HS-27A (cell line): ENCODE data around the gene PES1.
"Not testable (repeated sequence)": the region's sequence is repeated elsewhere in the genome, so short reads cannot be mapped to it uniquely, and the experiment has no call there.

ENCODE experiments used
- DNase-seq: peaks from one replicate; pipeline ENCODE4 v3.0.0-alpha.2; 2012; ENCODE audit warnings: low read depth, missing footprints

PES1 gene

DNA sequence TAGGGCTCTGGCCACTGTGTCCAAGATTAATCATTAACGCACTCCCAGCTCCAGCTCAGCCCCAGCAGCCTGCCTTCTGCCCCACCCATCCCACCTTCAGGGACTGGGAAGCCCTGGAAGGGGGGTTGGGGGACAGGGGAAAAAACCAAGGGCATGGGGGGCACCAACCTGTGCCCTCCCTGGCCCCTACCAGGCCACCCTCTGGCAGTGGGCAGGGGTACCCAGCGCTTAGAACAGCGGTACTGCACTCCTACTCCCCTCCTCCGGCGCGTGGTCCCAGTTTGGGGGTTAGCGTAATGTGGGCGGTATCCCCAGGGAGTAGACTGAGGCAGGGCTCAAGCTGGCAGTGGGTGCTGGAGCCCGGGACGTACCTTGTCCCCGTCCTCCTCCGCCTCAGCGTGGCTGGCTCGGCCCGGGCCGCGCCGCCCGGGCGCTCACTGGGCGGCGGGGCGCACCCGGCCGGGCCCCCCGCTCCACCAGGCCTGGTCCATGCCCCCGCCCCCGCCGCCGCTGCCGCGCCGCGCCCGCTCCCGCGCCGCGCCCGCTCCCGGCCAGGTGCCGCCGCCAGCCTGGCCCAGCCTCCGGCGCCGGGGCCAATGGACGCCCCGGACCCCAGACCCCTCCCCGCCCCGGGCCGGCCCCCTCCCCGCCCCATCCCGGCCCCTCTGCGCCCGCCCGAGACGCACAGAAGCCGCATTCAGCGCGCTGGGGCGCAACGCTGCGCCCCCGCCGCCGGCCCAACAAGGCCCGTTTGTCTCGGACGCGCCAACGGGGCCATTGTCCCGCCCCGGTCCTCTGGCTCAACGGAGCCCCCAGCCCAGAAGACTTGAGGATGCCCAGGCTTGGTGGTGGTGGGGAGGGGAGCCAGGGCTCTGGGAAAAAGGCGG, 17.4 kb downstream of the PES1 start, which contains the start of gene GAL3ST1:
GAL3ST1 (minus strand) TSS at position 571 of the 887 bp plus-strand sequence. CDS start 17,273 bp downstream, outside the sequence.
- DNase-seq, result no peak

GRCh38 chr22:30573594-30574094, 18.1 kb downstream of the PES1 start:
- DNase-seq, result no peak

GRCh38 chr22:30572840-30573593, 18.7 kb downstream of the PES1 start:
- no peak for DNase-seq

GRCh38 chr22:30572210-30572609, 19.5 kb downstream of the PES1 start:
- DNase-seq, result no peak

DNA sequence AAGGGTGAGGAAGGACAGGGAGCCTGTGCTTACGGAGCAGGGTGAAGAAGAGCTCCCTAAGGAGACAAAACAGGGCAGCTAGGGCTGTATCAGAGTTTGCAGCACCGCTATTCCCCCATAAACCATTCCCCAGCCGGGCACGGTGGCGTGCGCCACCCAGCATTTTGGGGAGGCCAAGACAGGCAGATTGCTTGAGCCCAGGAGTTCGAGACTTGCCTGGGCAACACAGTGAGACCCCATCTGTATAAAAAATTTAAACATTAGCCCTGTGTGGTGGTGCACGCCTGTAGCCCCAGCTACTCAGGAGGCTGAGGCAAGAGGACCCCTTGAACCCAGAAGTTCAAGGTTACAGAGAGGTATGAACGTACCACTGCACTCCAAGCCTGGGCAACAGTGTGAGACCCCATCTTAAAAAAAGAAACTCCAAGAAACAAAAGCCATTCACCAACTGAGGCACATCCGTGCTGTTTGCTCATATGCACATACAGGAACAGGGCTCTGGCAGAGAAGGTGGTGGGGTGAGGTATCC, 22.0 kb downstream of the PES1 start:
- no peak for DNase-seq

GRCh38 chr22:30568137-30568805, 23.4 kb downstream of the PES1 start:
- DNase-seq, result no peak

DNA sequence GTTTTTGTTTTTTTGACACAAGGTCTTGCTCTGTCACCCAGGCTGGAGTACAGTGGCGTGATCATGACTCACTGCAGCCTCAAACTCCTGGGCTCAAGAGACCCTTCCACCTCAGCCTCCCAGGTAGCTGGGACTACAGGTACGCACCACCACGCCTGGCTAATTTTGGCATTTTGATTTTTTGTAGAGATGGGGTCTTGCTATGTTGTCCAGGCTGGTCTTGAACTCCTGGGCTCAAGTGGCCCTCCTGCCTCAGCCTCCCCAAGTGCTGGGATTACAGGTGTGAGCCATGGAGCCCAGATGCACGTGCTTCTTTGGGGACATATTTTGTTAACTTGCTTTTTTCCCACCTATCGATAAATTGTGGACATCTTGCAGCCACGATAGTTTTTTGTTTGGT, 24.4 kb downstream of the PES1 start:
- DNase-seq, result not testable (repeated sequence)

DNA sequence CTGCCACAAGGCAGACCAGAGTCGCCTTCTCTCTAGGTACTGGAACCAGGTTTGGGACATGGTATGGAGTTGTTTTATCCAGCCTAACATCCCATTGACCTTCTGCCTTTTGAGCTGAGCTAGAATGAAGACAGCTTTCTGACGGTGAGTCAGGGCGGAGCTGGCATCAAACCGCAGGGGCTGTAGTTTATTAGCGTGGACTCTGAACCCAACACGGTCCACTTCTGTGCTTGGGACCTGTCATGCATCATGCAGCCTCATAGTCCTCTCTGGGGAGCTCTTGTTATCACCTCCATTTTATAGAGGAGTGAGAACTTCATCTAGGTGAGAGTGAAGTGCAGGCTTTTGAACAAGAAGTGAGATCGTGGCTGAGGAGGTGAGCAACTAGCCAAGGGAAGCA, 25.6 kb downstream of the PES1 start:
- no peak for DNase-seq

GRCh38 chr22:30565341-30565740, 26.4 kb downstream of the PES1 start:
- no peak for DNase-seq

GRCh38 chr22:30564761-30565119, 27.0 kb downstream of the PES1 start:
- no peak for DNase-seq

DNA sequence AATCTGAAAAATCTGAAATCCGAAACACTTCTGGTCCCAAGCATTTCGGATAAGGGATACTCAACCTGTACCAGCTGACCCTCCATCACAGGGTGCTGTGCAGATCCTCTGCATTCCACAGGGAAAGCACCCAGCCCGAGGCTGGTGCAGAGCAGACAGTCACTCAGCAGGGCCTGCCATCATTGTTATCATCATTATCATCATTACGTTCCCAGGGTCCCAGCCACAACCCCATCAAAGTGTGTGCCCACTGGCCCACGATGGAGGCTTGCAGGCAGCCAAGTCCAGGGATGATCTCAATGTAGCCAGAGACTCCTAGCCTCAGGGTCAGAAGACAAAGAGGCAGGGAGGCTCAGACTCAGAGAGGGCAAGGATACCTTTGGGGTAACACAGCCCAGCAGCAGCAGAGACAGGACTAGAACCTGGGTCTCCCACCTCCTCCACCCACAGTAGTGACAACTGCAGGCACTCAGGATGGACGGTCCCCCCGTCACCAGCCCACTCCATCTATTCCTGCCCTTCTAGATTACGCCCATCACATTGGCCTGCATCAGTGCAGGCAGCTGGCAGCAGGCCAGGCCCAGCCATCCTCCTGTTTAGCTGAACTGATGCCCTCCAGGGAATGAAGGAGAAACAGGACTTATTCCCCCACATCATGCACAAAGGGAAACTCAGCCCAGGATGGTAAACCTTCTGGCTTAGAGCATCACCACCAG, 27.5 kb downstream of the PES1 start:
- DNase-seq, result no peak

GRCh38 chr22:30562366-30562765, 29.3 kb downstream of the PES1 start:
- no peak for DNase-seq

DNA sequence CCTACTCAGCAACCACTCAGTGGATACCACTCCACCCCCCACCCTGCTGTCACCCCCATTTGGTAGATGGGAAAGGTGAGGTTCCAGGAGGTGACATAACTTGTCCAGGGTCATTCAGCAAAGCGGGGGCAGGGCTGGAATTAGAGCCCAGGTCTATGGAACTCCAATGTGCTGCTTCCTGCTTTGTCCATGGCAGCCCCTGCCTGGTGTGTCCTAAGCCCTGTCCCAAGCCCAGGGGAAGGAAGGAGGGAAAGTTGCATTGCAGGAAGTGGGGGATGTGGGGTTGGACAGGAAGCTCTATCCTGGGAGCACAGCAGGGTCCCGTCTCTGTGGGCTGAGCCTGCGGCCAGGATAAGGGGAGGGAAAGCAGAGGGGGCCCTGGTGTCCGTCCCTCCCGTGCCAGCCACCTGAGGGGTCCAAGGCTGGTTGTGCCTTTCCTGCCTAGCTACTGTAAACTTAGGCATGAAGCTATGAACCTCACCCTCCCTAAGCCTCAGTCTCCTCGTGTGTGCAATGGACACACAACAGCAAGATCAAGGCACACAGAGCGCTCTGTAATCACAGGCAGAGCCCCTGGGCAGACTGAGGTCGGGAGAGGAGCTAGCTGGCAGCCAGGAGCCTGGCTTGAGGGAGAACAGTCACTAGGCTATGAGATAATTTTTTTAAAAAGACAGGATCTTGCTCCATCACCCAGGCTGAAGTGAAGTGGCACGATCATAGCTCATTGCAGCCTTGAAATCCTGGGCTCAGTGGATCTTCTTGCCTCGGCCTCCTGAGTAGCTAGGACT, 30.1 kb downstream of the PES1 start:
- DNase-seq, result no peak

GRCh38 chr22:30560643-30561202, 31.0 kb downstream of the PES1 start:
- not testable (repeated sequence) for DNase-seq

DNA sequence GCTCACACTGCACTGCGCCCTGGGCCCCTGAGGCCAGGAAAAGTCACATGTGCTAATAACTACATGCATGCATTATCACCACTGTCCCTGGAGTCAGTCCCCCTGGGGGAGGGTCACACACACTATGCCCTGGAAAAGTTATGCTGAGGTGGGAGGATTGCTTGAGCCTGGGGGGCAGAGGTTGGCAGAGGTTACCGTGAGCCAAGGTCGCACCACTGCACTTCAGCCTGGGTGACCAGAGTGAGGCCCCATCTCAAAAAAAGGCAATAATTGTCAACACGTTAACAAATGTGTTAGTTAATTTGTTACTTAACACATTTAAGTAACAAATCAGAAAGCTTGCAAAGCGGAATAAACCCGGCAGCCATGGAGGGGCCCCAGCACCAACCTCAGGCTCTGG, 31.8 kb downstream of the PES1 start:
- no peak for DNase-seq

GRCh38 chr22:30557243-30557642, 34.5 kb downstream of the PES1 start:
- DNase-seq, result no peak

DNA sequence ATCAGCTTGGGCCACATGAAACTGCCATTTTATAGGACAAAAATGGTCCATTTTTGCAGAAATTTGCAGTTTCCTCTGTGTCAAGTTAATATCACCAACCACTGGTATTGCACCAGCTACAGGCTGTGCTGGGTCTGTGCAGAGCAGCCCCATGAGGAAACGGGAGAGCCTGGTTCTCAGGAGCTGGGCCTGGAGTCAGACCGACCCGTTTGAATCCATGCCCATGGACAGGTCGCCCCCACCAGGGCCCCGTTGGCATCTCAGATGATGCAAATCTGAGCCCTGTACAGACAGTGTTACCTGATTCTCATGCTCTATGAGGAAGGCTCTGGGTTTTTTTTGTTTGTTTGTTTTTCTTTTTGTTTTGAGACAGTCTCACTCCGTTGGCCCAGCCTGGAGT, 35.3 kb downstream of the PES1 start:
- DNase-seq, result no peak

GRCh38 chr22:30555282-30556210, 36.2 kb downstream of the PES1 start:
- no peak for DNase-seq

- no peak for DNase-seq
Observed at GRCh38 chr22:30553971-30554370, 37.7 kb downstream of the PES1 start.
